COR-L47 (cell line): ENCODE results near the gene WDFY4.

ENCODE experiments used
- DNase-seq: peaks from one replicate; lab custom pipeline; 2025; lab: John Stamatoyannopoulos, UW

Gene WDFY4

GRCh38 chr10:48690791-48691660 lies 6.4 kb downstream of the WDFY4 start:
- DNase-seq, result no peak

DNA sequence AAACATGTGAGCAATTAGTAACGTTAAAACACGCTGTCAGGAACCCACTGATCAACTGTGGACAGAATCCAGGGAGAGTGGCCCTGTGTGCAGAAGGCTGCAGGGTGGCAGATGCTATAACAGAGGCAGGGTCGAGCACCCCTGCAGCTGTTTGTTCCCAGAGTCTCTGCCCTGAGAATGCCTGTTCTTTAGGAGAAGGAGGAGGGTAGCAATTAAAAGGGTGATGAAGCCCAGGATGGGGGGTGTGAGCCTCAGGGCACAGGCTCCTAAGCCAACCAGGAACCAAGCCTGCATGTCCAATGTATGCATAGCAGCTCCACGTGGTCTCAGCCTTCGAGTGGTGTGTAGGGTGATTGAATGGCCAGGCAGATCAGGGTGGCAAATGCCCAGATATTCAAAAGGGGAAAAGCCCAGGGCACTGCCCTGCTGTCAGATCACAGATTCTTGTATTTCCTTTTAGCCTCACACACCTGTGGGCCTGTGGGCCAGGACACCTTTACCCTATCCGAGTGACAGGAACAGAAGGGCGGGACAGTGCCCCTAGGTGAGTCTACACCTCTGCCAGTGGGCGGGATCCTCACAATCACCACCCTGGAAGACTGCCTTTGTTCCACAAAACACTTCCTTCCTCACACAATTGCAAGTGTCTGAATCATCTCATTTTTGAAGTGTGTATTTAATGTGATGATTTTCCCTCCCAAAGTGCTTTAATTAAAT lies 7.3 kb downstream of the WDFY4 start:
- no peak for DNase-seq

- DNase-seq, result no peak
Measured at GRCh38 chr10:48692748-48693147, 8.1 kb downstream of the WDFY4 start.

DNA sequence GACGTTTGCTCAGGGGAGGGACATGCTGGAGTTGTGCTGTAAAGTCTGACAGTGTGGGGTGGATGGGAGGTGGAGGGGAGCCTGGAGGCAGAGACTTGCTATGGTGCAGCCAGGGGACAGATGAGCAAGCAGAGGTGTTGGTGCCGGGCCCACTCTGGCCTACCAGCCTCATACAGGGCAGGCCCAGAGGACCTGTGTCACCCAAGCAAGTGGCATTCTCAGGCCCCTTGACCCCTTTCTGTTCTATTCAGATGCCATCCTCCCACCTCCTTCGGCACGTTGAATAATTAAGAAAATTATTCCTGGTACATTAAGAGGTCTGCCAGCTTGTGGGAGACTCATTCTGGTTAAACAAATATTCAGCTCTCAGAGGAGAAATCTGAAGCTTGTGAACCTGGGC lies 8.5 kb downstream of the WDFY4 start:
- DNase-seq, result no peak

- no peak for DNase-seq
Measured at GRCh38 chr10:48694371-48695030, 9.8 kb downstream of the WDFY4 start.

GRCh38 chr10:48695636-48696534 lies 11.2 kb downstream of the WDFY4 start:
- DNase-seq, result no peak

GRCh38 chr10:48696535-48696873 lies 11.8 kb downstream of the WDFY4 start:
- no peak for DNase-seq

- no peak for DNase-seq
Measured at GRCh38 chr10:48697091-48697490, 12.4 kb downstream of the WDFY4 start.

DNA sequence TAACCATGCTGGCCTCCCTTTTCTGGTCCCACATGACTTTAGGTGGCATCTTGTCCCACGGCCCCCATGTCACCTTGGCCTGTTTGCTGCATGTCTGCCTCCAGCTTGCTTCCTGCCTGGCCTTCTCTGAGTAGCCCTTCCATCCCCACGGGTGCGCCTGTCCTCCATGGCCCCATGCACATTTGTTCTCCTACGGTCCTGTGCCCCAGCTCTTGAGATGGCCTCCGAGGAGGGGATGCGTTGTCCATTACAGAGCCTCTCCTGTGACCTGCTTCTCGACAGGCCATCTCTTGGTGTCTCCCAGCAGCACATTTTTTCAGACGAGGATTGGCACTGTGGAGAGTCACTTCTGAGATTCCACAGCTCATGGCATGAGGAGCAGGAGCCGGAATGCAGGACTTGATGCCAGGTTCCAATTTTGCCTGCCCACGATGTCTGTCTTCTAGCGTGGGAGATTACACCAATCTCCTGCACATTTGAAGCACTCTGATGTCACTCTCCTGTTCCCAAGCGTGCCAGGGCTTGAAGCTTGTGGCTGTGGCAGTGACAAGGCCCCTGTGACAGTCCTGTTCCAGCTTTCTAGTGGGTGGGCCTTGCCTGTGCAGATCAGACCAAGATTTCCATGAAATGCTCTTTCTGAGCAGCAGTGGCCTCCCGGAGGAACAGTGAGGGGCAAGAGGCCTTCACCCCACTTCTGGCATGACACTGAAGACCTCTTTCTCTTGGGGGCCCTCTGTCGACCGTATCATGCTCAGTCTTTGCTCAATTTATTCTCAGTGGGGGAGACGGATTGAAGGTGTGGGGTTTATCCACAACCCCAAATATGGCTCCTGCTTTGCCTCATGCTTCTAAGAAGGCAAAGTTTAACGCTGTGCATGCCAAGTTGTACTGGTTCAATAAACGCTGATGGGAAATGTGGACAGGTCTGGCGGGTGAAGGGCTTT lies 13.4 kb downstream of the WDFY4 start:
- no peak for DNase-seq

GRCh38 chr10:48699011-48699627 lies 14.4 kb downstream of the WDFY4 start:
- DNase-seq, result no peak

DNA sequence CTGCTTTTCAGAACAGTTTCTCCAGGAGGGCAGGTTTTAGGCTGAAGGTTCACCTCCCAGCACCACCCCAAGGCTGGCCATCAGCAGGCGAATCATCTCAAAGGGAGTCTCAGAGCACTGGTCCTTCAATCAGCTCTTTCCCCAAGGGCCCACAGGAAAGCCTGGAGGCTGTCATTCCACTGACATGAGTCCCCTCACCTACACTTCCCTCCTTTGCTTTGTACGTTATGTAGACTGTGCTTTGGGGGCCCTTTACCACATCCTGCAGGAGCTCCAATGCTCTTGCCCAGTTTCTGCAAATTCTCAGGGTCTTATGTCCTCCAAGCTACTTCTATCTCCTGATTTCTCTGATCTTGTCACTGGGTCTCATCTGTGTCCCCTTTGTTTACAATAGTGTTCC lies 15.4 kb downstream of the WDFY4 start:
- no peak for DNase-seq

DNA sequence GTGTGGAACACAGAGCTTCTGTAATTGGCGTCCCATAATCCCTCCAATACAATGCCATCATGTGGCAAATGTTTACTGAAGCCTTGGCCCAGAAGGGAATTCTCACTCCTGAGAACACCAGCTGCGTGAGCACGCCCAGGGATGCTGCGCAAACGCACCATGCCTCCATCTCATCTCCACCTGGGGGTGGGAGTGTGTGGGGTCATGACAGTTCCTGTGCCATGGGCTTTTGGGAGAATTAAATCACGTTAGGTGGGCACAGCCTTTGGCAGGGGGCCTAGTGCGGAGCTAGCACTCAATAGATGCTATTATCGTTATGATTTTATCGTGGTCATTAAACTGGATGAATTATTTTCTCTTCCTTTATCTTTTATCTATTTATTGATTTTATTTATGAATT lies 15.8 kb downstream of the WDFY4 start:
- peak; percentile 0 for DNase-seq

- DNase-seq, result no peak
Measured at GRCh38 chr10:48701139-48701901, 16.6 kb downstream of the WDFY4 start.

DNA sequence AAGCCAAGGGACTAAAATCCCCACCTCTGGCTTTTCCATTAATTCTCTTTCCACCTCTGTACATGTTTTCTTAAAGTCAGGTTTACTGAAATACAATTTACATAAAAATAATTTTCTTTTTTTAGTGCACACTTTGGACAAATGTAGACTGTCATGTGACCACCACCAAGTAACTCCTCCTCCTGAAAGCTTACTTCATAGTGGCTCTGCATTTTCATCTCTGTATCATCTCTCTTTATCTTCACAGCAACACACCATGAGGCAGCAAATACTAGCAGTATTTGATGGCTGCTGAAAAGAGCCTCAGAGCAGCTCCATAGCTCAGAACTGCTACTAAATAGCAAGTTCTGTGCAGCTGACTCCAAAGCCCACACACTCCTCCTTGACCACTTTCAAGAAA lies 17.3 kb downstream of the WDFY4 start:
- DNase-seq, result no peak

DNA sequence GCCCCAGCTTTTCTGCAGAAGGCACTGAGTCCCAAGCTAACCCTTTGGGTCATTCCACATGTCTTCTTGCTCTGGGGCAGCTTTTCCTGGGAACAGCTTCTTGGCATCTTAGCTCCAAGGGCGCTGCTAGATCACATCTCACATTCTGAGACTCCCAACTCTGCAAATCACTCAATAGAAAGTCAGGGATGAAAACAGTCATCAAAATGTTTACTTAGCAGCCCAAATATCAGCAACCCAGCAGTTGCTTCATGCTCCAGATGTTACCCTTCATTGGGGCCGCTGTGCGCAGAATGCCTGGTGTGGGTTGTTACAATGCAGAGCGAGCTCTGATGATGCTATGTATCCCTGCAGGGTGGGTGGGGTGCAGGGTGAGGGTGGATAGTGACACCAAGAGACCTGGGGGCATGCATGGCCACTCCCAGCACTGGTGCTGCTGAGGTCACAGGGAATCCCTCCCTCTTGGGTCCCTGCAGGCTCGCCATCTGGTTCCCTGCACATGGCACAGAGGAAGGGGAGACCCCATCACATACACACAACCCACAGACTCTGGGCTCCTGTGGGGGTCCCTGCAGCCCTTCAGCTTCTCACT lies 19.0 kb downstream of the WDFY4 start:
- no peak for DNase-seq

DNA sequence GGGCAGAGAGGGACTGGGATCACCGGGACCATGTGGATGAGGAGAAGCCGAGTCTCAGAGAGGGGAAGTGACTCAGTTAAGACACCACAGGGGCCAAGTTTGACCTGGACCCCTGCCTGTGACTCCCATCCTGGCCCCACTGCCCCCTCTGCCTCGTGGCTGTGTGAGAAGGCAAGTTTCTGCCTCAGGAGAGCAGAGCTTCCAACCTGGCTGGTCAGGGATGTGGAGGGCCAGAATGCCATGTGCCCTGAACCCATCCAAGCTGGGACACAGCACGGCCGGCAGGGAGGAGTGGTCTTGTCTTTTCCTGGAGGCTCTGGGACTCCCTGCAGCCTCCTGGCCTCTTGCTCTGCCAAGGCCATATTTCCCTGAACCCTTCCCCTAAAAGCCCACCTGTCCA lies 19.5 kb downstream of the WDFY4 start:
- no peak for DNase-seq

- DNase-seq, result no peak
Measured at GRCh38 chr10:48705401-48705938, 20.8 kb downstream of the WDFY4 start.

DNA sequence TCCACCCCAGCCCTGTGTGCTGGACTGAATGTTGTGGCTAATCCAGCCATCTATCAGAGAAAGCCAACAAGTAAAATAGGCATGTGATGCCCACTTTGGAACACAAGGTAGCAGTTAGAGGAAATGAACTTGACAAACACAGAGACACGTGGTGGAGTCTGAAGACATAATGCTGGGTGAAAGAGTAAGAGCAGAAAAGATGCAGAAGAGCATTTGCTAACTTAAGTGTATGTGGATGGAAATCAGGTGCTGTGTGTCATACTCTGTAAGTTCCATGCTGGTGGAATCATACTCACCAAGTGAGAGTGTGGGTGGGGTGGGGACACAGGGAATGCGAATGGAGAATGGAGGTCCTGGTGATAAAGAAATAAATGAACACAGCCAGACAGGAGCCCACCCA lies 22.8 kb downstream of the WDFY4 start:
- no peak for DNase-seq

DNA sequence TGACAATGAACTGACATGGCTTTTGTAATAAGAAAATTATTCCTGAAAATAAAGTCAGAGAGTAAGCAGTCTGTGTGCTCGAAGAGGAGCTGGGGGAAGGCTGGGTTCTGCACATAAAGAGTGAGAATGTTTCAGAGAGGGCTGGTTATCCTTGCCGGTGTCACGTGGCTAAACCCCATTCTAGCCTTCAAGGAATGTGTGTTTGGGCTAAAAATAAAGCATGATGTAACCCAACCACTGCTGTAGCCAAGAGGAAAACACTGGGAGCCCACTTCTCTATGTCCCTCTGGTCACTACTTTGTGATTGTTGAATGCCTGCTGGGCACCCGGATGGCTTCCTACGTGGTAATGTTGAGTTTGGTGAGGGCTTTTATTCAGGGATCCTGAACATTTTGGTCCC lies 23.5 kb downstream of the WDFY4 start:
- DNase-seq, result no peak
